ENCODE measurements around the gene ADRA2A.

Gene ADRA2A

DNA sequence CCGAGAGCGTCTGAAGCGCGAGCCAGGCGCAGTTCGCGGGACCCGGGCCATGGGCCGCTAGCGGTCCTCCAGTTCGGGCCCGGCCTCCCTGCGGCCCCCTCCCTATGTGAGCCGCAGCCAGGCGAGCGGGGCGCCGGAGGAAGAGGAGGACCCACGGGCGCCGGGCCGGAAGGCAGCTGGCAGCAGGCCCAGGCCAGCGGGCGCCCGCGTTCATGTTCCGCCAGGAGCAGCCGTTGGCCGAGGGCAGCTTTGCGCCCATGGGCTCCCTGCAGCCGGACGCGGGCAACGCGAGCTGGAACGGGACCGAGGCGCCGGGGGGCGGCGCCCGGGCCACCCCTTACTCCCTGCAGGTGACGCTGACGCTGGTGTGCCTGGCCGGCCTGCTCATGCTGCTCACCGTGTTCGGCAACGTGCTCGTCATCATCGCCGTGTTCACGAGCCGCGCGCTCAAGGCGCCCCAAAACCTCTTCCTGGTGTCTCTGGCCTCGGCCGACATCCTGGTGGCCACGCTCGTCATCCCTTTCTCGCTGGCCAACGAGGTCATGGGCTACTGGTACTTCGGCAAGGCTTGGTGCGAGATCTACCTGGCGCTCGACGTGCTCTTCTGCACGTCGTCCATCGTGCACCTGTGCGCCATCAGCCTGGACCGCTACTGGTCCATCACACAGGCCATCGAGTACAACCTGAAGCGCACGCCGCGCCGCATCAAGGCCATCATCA lies 1.1 kb downstream of the ADRA2A start:
- ATAC-seq: no peak

DNA sequence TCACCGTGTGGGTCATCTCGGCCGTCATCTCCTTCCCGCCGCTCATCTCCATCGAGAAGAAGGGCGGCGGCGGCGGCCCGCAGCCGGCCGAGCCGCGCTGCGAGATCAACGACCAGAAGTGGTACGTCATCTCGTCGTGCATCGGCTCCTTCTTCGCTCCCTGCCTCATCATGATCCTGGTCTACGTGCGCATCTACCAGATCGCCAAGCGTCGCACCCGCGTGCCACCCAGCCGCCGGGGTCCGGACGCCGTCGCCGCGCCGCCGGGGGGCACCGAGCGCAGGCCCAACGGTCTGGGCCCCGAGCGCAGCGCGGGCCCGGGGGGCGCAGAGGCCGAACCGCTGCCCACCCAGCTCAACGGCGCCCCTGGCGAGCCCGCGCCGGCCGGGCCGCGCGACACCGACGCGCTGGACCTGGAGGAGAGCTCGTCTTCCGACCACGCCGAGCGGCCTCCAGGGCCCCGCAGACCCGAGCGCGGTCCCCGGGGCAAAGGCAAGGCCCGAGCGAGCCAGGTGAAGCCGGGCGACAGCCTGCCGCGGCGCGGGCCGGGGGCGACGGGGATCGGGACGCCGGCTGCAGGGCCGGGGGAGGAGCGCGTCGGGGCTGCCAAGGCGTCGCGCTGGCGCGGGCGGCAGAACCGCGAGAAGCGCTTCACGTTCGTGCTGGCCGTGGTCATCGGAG lies 1.8 kb downstream of the ADRA2A start:
- TF ChIP-seq ZNF8 (CRISPR knock-in tag; IDR thresholded peaks at IDR 0.05) (no peak), SNAI2 (CRISPR knock-in tag; IDR thresholded peaks at IDR 0.05) (no peak), GLIS3 (CRISPR knock-in tag; IDR thresholded peaks at IDR 0.05) (no peak), PPARA (CRISPR knock-in tag; IDR thresholded peaks at IDR 0.05; ENCODE audit: borderline replicate concordance) (no peak), RARB (CRISPR knock-in tag; IDR thresholded peaks at IDR 0.05) (no peak), TOX (CRISPR knock-in tag; IDR thresholded peaks at IDR 0.05; ENCODE audit: borderline replicate concordance) (no peak), ZNF565 (CRISPR knock-in tag; conservative IDR thresholded peaks at IDR 0.05; ENCODE audit: low read depth) (no peak), ZC3H10 (CRISPR knock-in tag; IDR thresholded peaks at IDR 0.05) (no peak), TCF4 (CRISPR knock-in tag; IDR thresholded peaks at IDR 0.05; ENCODE audit: borderline replicate concordance) (no peak), ARNTL (CRISPR knock-in tag; IDR thresholded peaks at IDR 0.05; ENCODE audit: borderline replicate concordance, low read depth) (no peak)
- TF ChIP-seq, protein P1, sequence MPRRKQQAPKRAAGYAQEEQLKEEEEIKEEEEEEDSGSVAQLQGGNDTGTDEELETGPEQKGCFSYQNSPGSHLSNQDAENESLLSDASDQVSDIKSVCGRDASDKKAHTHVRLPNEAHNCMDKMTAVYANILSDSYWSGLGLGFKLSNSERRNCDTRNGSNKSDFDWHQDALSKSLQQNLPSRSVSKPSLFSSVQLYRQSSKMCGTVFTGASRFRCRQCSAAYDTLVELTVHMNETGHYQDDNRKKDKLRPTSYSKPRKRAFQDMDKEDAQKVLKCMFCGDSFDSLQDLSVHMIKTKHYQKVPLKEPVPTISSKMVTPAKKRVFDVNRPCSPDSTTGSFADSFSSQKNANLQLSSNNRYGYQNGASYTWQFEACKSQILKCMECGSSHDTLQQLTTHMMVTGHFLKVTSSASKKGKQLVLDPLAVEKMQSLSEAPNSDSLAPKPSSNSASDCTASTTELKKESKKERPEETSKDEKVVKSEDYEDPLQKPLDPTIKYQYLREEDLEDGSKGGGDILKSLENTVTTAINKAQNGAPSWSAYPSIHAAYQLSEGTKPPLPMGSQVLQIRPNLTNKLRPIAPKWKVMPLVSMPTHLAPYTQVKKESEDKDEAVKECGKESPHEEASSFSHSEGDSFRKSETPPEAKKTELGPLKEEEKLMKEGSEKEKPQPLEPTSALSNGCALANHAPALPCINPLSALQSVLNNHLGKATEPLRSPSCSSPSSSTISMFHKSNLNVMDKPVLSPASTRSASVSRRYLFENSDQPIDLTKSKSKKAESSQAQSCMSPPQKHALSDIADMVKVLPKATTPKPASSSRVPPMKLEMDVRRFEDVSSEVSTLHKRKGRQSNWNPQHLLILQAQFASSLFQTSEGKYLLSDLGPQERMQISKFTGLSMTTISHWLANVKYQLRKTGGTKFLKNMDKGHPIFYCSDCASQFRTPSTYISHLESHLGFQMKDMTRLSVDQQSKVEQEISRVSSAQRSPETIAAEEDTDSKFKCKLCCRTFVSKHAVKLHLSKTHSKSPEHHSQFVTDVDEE (CRISPR knock-in tag; IDR thresholded peaks at IDR 0.05): no peak
- TF ChIP-seq, protein P2, sequence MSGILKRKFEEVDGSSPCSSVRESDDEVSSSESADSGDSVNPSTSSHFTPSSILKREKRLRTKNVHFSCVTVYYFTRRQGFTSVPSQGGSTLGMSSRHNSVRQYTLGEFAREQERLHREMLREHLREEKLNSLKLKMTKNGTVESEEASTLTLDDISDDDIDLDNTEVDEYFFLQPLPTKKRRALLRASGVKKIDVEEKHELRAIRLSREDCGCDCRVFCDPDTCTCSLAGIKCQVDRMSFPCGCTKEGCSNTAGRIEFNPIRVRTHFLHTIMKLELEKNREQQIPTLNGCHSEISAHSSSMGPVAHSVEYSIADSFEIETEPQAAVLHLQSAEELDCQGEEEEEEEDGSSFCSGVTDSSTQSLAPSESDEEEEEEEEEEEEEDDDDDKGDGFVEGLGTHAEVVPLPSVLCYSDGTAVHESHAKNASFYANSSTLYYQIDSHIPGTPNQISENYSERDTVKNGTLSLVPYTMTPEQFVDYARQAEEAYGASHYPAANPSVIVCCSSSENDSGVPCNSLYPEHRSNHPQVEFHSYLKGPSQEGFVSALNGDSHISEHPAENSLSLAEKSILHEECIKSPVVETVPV (CRISPR knock-in tag; IDR thresholded peaks at IDR 0.05): no peak
- TF ChIP-seq, protein P3, sequence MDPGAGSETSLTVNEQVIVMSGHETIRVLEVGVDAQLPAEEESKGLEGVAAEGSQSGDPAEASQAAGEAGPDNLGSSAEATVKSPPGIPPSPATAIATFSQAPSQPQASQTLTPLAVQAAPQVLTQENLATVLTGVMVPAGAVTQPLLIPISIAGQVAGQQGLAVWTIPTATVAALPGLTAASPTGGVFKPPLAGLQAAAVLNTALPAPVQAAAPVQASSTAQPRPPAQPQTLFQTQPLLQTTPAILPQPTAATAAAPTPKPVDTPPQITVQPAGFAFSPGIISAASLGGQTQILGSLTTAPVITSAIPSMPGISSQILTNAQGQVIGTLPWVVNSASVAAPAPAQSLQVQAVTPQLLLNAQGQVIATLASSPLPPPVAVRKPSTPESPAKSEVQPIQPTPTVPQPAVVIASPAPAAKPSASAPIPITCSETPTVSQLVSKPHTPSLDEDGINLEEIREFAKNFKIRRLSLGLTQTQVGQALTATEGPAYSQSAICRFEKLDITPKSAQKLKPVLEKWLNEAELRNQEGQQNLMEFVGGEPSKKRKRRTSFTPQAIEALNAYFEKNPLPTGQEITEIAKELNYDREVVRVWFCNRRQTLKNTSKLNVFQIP (CRISPR knock-in tag; IDR thresholded peaks at IDR 0.05; ENCODE audit: borderline replicate concordance, low read depth): no peak
- TF ChIP-seq, protein P4, sequence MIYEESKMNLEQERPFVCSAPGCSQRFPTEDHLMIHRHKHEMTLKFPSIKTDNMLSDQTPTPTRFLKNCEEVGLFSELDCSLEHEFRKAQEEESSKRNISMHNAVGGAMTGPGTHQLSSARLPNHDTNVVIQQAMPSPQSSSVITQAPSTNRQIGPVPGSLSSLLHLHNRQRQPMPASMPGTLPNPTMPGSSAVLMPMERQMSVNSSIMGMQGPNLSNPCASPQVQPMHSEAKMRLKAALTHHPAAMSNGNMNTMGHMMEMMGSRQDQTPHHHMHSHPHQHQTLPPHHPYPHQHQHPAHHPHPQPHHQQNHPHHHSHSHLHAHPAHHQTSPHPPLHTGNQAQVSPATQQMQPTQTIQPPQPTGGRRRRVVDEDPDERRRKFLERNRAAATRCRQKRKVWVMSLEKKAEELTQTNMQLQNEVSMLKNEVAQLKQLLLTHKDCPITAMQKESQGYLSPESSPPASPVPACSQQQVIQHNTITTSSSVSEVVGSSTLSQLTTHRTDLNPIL (CRISPR knock-in tag; IDR thresholded peaks at IDR 0.05; ENCODE audit: low read depth): no peak
- ATAC-seq: no peak

More for the DNA sequence above, 1.1 kb downstream of the ADRA2A start:
- TF ChIP-seq RARB (CRISPR knock-in tag; IDR thresholded peaks at IDR 0.05) (no peak), BACH2 (CRISPR knock-in tag; IDR thresholded peaks at IDR 0.05; ENCODE audit: borderline replicate concordance) (no peak), ISL1 (CRISPR knock-in tag; IDR thresholded peaks at IDR 0.05) (no peak), ZNF565 (CRISPR knock-in tag; conservative IDR thresholded peaks at IDR 0.05; ENCODE audit: low read depth) (no peak), ZC3H10 (CRISPR knock-in tag; IDR thresholded peaks at IDR 0.05) (no peak), ZFP30 (CRISPR knock-in tag; IDR thresholded peaks at IDR 0.05) (no peak), ESRRG (CRISPR knock-in tag; IDR thresholded peaks at IDR 0.05) (no peak), ZNF70 (CRISPR knock-in tag; IDR thresholded peaks at IDR 0.05) (no peak), TCF4 (CRISPR knock-in tag; IDR thresholded peaks at IDR 0.05; ENCODE audit: borderline replicate concordance) (no peak)
- TF ChIP-seq, protein P1 (CRISPR knock-in tag; IDR thresholded peaks at IDR 0.05): no peak
- TF ChIP-seq, protein P3 (CRISPR knock-in tag; IDR thresholded peaks at IDR 0.05; ENCODE audit: borderline replicate concordance, low read depth): no peak
